HEK293 (cell line): ENCODE data around the gene PCNX3.

ENCODE experiments used
- CTCF ChIA-PET: fragments of 350-600 bp; formaldehyde crosslinking; extraction: SDS; loops from one replicate; lab custom pipeline; 2021; ENCODE audit warnings: antibody characterized with exemption; lab: Yijun Ruan, JAX
- POLR2A ChIA-PET: fragments of 300-600 bp; formaldehyde crosslinking; extraction: SDS; loops from one replicate; lab custom pipeline; 2020; ENCODE audit warnings: antibody characterized with exemption, inconsistent platforms; lab: Yijun Ruan, JAX
- H3K27ac ChIP-seq: fragments of 200-500 bp; sonication (Bioruptor generic); 2 replicates; pipeline ENCODE4 v1.5.1; 2014; ENCODE audit warnings: low read depth, low read length, control low read depth, inconsistent platforms; ENCODE audit errors: extremely low read depth
- H3K36me3 ChIP-seq, 2 experiments: fragments of 200-500 bp in 1 of 2; sonication (Bioruptor generic) in 1 of 2; 1 replicate in 1 of 2; 2 replicates in 1 of 2; pipeline ENCODE4 v1.5.1; 2014 to 2017; ENCODE audit warnings: inconsistent platforms in 2 of 2, low read length in 2 of 2; ENCODE audit not compliant: control insufficient read depth in 2 of 2, insufficient read depth in 1 of 2
- H3K4me1 ChIP-seq: fragments of 200-500 bp; sonication (Bioruptor generic); 2 replicates; pipeline ENCODE4 v1.5.1; 2014; ENCODE audit warnings: mild to moderate bottlenecking, low read length, inconsistent platforms; ENCODE audit not compliant: control insufficient read depth, insufficient read depth
- H3K4me3 ChIP-seq: 2 replicates; pipeline ENCODE4 v1.5.1; 2011; ENCODE audit warnings: low read depth, mild to moderate bottlenecking, control low read depth, low read length, moderate library complexity
- H3K9me3 ChIP-seq: fragments of 200-500 bp; sonication (Bioruptor generic); 2 replicates; pipeline ENCODE4 v1.5.1; 2014; ENCODE audit warnings: low read depth, low read length, inconsistent platforms; ENCODE audit not compliant: control insufficient read depth, insufficient read depth
- BCL6B ChIP-seq: fragments of 450-650 bp; formaldehyde crosslinking; IDR thresholded peaks from 2 replicates; pipeline ENCODE4 v1.5.1; 2017; ENCODE audit warnings: missing biosample characterization, missing genetic modification characterization
- HOXA7 ChIP-seq: sonication (generic); formaldehyde crosslinking; IDR thresholded peaks from 2 replicates; pipeline ENCODE4 v1.8.1; 2022; ENCODE audit warnings: missing genetic modification reagents, borderline replicate concordance
- IKZF3 ChIP-seq: fragments of 450-650 bp; IDR thresholded peaks from 2 replicates; pipeline ENCODE4 v1.5.0; 2018; ENCODE audit warnings: missing biosample characterization, mild to moderate bottlenecking, missing genetic modification characterization, moderate library complexity
- KLF1 ChIP-seq: fragments of 450-650 bp; formaldehyde crosslinking; IDR thresholded peaks from 2 replicates; pipeline ENCODE4 v1.5.1; 2016; ENCODE audit warnings: missing biosample characterization, missing genetic modification characterization
- MEIS1 ChIP-seq: sonication (generic); formaldehyde crosslinking; IDR thresholded peaks from 2 replicates; pipeline ENCODE4 v1.8.1; 2022; ENCODE audit warnings: missing genetic modification reagents, mild to moderate bottlenecking, borderline replicate concordance
- OSR2 ChIP-seq: fragments of 450-650 bp; formaldehyde crosslinking; IDR thresholded peaks from 2 replicates; pipeline ENCODE4 v1.5.1; 2016; ENCODE audit warnings: missing biosample characterization, missing genetic modification characterization
- SCRT2 ChIP-seq: fragments of 450-650 bp; formaldehyde crosslinking; IDR thresholded peaks from 2 replicates; pipeline ENCODE4 v1.5.1; 2016; ENCODE audit warnings: missing biosample characterization, missing genetic modification characterization
- ZFP69B ChIP-seq: fragments of 450-650 bp; formaldehyde crosslinking; IDR thresholded peaks from 2 replicates; pipeline ENCODE4 v1.5.1; 2016; ENCODE audit warnings: missing biosample characterization, missing genetic modification characterization
- ZNF132 ChIP-seq: fragments of 450-650 bp; formaldehyde crosslinking; IDR thresholded peaks from 2 replicates; pipeline ENCODE4 v1.5.1; 2017; ENCODE audit warnings: missing biosample characterization, missing genetic modification characterization, borderline replicate concordance
- ZNF184 ChIP-seq: fragments of 450-650 bp; IDR thresholded peaks from 2 replicates; pipeline ENCODE4 v1.5.1; 2018; ENCODE audit warnings: missing biosample characterization, mild to moderate bottlenecking, missing genetic modification characterization
- ZNF24 ChIP-seq: fragments of 450-650 bp; formaldehyde crosslinking; IDR thresholded peaks from 2 replicates; pipeline ENCODE4 v1.5.1; 2016; ENCODE audit warnings: missing biosample characterization, missing genetic modification characterization
- ZNF350 ChIP-seq: fragments of 450-650 bp; formaldehyde crosslinking; IDR thresholded peaks from 2 replicates; pipeline ENCODE4 v1.5.0; 2017; ENCODE audit warnings: missing biosample characterization, mild to moderate bottlenecking, missing genetic modification characterization
- ZNF354C ChIP-seq: fragments of 450-650 bp; formaldehyde crosslinking; IDR thresholded peaks from 2 replicates; pipeline ENCODE4 v1.5.1; 2016; ENCODE audit warnings: missing biosample characterization, missing genetic modification characterization, low read depth, borderline replicate concordance
- ZNF37A ChIP-seq: fragments of 450-650 bp; IDR thresholded peaks from 2 replicates; pipeline ENCODE4 v1.5.1; 2018; ENCODE audit warnings: missing biosample characterization, missing genetic modification characterization
- ZNF561 ChIP-seq: fragments of 450-650 bp; IDR thresholded peaks from 2 replicates; pipeline ENCODE4 v1.5.1; 2018; ENCODE audit warnings: missing biosample characterization, missing genetic modification characterization, borderline replicate concordance
- ZNF629 ChIP-seq: fragments of 450-650 bp; formaldehyde crosslinking; IDR thresholded peaks from 2 replicates; pipeline ENCODE4 v1.5.1; 2017; ENCODE audit warnings: missing biosample characterization, missing genetic modification characterization
- ZNF76 ChIP-seq: fragments of 450-650 bp; formaldehyde crosslinking; IDR thresholded peaks from 2 replicates; pipeline ENCODE4; 2016; ENCODE audit warnings: low read depth, missing biosample characterization, missing genetic modification characterization, borderline replicate concordance
- ZNF843 ChIP-seq: fragments of 450-650 bp; formaldehyde crosslinking; IDR thresholded peaks from 2 replicates; pipeline ENCODE4 v1.5.1; 2016; ENCODE audit warnings: missing biosample characterization, missing genetic modification characterization
- ZSCAN16 ChIP-seq: fragments of 450-650 bp; formaldehyde crosslinking; IDR thresholded peaks from 2 replicates; pipeline ENCODE4 v1.5.1; 2016; ENCODE audit warnings: missing biosample characterization, missing genetic modification characterization
- ZXDB ChIP-seq: fragments of 450-650 bp; formaldehyde crosslinking; IDR thresholded peaks from 2 replicates; pipeline ENCODE4 v1.5.1; 2016; ENCODE audit warnings: missing biosample characterization, missing genetic modification characterization
- TF ChIP-seq, protein P1 (sequence below): fragments of 450-650 bp; formaldehyde crosslinking; optimal IDR thresholded peaks from 2 replicates; pipeline ENCODE3; 2016; ENCODE audit warnings: missing biosample characterization, mild to moderate bottlenecking, missing genetic modification characterization
- TF ChIP-seq, protein P2 (sequence below): fragments of 450-650 bp; IDR thresholded peaks from 2 replicates; pipeline ENCODE4 v1.5.1; 2018; ENCODE audit warnings: missing biosample characterization, missing genetic modification characterization
- TF ChIP-seq, protein P3 (sequence below): fragments of 450-650 bp; formaldehyde crosslinking; IDR thresholded peaks from 2 replicates; pipeline ENCODE4 v1.5.1; 2016; ENCODE audit warnings: missing biosample characterization, missing genetic modification characterization
- TF ChIP-seq, protein P4 (sequence below): fragments of 450-650 bp; formaldehyde crosslinking; IDR thresholded peaks from 2 replicates; pipeline ENCODE4 v1.5.1; 2016; ENCODE audit warnings: missing biosample characterization, missing genetic modification characterization, low read depth
- TF ChIP-seq, protein P5 (sequence below): fragments of 450-650 bp; formaldehyde crosslinking; IDR thresholded peaks from 2 replicates; pipeline ENCODE4 v1.5.1; 2016; ENCODE audit warnings: missing biosample characterization, missing genetic modification characterization

Gene PCNX3

DNA sequence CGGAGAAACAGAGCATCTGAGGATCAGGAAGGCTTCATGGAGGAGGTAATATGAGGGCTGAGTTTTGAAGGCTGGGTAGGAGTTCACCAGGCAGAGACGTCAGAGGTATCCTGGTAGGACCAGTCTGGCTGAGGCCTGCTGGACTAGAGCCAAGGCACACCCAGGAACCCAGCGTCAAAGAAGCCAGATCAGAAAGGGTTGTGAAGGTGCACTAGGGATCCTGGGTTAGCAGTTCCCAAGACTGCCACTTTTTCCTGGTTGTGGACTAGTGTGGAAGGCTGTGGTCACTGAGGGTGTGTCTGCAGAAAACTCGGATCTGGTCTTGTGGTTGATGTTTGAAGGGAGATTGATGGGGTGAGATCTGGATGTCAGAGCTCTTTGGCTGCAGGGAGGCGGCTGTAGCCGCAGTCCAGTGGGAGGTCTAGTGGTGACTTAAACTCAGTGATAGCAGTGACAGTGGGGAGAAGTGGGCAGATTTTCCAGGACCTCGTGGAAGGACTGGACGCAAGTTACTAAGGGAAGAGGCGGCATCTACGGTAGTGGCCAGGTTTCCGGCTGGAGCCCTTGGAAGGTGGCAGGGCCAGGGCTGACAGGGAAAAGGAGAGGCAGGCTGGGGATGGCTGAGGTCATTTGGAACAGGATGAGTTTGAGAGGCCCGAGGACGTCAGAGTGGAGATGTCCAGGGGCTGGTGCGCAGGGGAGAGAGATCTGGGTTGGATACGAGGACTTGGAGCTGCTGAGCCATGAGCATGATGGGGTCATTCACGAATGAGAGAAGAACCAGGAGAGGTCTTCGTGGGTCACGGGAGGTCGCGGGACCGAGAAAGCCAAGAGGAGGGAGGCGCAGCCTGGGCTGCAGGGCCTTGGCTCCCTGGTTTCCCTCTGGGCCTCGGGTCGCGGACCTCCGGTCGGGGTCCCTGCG lies 36.3 kb downstream of the PCNX3 start (continued):
- TF ChIP-seq IKZF3, result no peak
- no peak for TF ChIP-seq ZNF76

DNA sequence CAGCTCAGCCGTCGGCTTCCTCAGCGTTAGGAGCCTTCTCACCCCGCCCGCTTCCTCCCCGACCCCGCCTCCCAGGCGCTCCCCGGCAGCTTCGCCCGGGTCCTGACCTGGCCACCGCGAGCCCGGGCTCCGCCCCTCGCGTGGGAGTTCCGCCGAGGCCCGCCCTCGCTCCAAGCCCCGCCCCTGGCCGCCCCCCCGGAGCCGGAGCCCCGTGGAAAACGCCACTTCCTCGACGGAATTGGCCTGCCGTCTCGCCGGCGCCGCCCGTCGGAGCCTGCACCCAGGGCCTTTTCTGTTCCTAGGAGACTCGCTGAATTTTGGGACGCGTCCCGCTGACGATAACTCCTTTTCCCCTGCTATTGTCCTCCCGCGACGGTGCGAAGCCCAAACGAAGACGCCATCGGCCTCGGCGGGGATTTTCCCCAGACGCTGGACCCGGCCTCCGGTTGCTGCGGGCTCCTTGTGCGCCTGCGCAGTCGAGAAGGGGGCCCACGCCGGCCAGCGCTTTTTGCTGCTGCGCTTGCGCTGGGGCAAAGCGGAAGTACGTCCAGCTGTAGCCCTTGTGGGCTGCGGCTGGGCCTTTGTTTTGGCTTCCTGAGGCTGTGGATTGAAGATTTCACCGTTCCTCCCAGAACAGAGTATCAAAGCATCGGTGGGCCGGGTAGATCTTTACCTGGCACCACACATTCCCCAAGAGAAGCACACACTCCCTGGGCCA lies 37.1 kb downstream of the PCNX3 start:
- peaks cover 0 to 67% of the 10 kb centered on the region in 2 experiments; a peak in 2 of 3 replicates for H3K36me3 ChIP-seq
- H3K4me3 ChIP-seq, result peak overlapping the region; percentile 46
- H3K27ac ChIP-seq, result peak overlapping the region; percentile 54
- ChIA-PET CTCF (interaction anchor here (0.6 to 1.0 kb wide), 3 partner anchors 13 to 499 kb away, joined by 3 to 5 read pairs (median 4); no protein-coding TSS in a partner anchor), POLR2A (interaction anchor here (0.9 to 6.5 kb wide), 8 partner anchors 8 to 236 kb away, joined by 3 to 50 read pairs (median 4); partner anchors contain the start of genes FIBP, KAT5, MAP3K11 and PCNX3)
- H3K9me3 ChIP-seq, result no peaks in the 10 kb centered on the region
- H3K4me1 ChIP-seq, result peaks cover 8% of the 10 kb centered on the region
- TF ChIP-seq, protein P1, sequence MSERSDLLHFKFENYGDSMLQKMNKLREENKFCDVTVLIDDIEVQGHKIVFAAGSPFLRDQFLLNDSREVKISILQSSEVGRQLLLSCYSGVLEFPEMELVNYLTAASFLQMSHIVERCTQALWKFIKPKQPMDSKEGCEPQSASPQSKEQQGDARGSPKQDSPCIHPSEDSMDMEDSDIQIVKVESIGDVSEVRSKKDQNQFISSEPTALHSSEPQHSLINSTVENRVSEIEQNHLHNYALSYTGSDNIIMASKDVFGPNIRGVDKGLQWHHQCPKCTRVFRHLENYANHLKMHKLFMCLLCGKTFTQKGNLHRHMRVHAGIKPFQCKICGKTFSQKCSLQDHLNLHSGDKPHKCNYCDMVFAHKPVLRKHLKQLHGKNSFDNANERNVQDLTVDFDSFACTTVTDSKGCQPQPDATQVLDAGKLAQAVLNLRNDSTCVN (tag by site-specific recombination), result peak; percentile 21
- TF ChIP-seq HOXA7 (CRISPR knock-in tag) (no peak), ZNF354C (tag by site-specific recombination) (no peak), ZXDB (tag by site-specific recombination) (peak; percentile 79), BCL6B (no peak), ZSCAN16 (tag by site-specific recombination) (no peak), ZFP69B (tag by site-specific recombination) (peak; percentile 85), ZNF24 (tag by site-specific recombination) (no peak), ZNF629 (tag by site-specific recombination) (no peak), KLF1 (peak; percentile 67), ZNF184 (no peak), ZNF37A (tag by site-specific recombination) (no peak), ZNF843 (tag by site-specific recombination) (no peak), SCRT2 (tag by site-specific recombination) (no peak), OSR2 (no peak), ZNF350 (tag by site-specific recombination) (no peak), ZNF561 (tag by site-specific recombination) (peak; percentile 53; the same call in 1 of the 2 replicates), MEIS1 (no peak), ZNF132 (tag by site-specific recombination) (no peak)
- TF ChIP-seq, protein P2, sequence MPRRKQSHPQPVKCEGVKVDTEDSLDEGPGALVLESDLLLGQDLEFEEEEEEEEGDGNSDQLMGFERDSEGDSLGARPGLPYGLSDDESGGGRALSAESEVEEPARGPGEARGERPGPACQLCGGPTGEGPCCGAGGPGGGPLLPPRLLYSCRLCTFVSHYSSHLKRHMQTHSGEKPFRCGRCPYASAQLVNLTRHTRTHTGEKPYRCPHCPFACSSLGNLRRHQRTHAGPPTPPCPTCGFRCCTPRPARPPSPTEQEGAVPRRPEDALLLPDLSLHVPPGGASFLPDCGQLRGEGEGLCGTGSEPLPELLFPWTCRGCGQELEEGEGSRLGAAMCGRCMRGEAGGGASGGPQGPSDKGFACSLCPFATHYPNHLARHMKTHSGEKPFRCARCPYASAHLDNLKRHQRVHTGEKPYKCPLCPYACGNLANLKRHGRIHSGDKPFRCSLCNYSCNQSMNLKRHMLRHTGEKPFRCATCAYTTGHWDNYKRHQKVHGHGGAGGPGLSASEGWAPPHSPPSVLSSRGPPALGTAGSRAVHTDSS (tag by site-specific recombination), result no peak
- TF ChIP-seq, protein P3, sequence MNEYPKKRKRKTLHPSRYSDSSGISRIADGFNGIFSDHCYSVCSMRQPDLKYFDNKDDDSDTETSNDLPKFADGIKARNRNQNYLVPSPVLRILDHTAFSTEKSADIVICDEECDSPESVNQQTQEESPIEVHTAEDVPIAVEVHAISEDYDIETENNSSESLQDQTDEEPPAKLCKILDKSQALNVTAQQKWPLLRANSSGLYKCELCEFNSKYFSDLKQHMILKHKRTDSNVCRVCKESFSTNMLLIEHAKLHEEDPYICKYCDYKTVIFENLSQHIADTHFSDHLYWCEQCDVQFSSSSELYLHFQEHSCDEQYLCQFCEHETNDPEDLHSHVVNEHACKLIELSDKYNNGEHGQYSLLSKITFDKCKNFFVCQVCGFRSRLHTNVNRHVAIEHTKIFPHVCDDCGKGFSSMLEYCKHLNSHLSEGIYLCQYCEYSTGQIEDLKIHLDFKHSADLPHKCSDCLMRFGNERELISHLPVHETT, result no peak
- TF ChIP-seq, protein P4, sequence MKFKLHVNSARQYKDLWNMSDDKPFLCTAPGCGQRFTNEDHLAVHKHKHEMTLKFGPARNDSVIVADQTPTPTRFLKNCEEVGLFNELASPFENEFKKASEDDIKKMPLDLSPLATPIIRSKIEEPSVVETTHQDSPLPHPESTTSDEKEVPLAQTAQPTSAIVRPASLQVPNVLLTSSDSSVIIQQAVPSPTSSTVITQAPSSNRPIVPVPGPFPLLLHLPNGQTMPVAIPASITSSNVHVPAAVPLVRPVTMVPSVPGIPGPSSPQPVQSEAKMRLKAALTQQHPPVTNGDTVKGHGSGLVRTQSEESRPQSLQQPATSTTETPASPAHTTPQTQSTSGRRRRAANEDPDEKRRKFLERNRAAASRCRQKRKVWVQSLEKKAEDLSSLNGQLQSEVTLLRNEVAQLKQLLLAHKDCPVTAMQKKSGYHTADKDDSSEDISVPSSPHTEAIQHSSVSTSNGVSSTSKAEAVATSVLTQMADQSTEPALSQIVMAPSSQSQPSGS, result no peak
- TF ChIP-seq, protein P5, sequence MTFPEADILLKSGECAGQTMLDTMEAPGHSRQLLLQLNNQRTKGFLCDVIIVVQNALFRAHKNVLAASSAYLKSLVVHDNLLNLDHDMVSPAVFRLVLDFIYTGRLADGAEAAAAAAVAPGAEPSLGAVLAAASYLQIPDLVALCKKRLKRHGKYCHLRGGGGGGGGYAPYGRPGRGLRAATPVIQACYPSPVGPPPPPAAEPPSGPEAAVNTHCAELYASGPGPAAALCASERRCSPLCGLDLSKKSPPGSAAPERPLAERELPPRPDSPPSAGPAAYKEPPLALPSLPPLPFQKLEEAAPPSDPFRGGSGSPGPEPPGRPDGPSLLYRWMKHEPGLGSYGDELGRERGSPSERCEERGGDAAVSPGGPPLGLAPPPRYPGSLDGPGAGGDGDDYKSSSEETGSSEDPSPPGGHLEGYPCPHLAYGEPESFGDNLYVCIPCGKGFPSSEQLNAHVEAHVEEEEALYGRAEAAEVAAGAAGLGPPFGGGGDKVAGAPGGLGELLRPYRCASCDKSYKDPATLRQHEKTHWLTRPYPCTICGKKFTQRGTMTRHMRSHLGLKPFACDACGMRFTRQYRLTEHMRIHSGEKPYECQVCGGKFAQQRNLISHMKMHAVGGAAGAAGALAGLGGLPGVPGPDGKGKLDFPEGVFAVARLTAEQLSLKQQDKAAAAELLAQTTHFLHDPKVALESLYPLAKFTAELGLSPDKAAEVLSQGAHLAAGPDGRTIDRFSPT (tag by site-specific recombination), result no peak
